AG08395 (cell line): ENCODE data around the gene RBM25.
"Not testable (repeated sequence)": the region's sequence is repeated elsewhere in the genome, so short reads cannot be mapped to it uniquely, and the experiment has no call there.

Source experiments
- DNase-seq: peaks from one replicate; pipeline ENCODE4 v3.0.0; 2012; ENCODE audit warnings: mixed read lengths, low spot score

RBM25 gene

GRCh38 chr14:73058224-73058921 is at the start of gene RBM25:
TSS of gene RBM25 (plus strand) at chr14:73058534. CDS start at chr14:73071642, 13,108 bp downstream.
- DNase-seq: peak; percentile 98

GRCh38 chr14:73011189-73011588 is 47.1 kb upstream of the RBM25 start:
- not testable (repeated sequence) for DNase-seq

GRCh38 chr14:73014105-73014504 is 44.2 kb upstream of the RBM25 start:
- no peak for DNase-seq

GRCh38 chr14:73015552-73015951 is 42.8 kb upstream of the RBM25 start:
- DNase-seq: not testable (repeated sequence)

- DNase-seq: not testable (repeated sequence)
Measured at GRCh38 chr14:73016011-73016410, 42.3 kb upstream of the RBM25 start.

GRCh38 chr14:73022051-73022450 is 36.3 kb upstream of the RBM25 start:
- DNase-seq: no peak

- peak; percentile 18 for DNase-seq
Measured at GRCh38 chr14:73025544-73025943, 32.8 kb upstream of the RBM25 start.

- DNase-seq: peak; percentile 65
Measured at GRCh38 chr14:73026243-73026844, 32.0 kb upstream of the RBM25 start.

GRCh38 chr14:73026845-73027542 is 31.3 kb upstream of the RBM25 start, which contains the start of gene ZFYVE1:
TSS of gene ZFYVE1 (minus strand) at chr14:73027106. CDS start at chr14:73024508, 2,598 bp downstream.
- DNase-seq: peak; percentile 98

- no peak for DNase-seq
Measured at GRCh38 chr14:73027546-73027945, 30.8 kb upstream of the RBM25 start.

- DNase-seq: no peak
Measured at GRCh38 chr14:73027984-73028383, 30.4 kb upstream of the RBM25 start.

- DNase-seq: not testable (repeated sequence)
Measured at GRCh38 chr14:73036706-73037450, 21.5 kb upstream of the RBM25 start.

GRCh38 chr14:73047808-73048207 is 10.5 kb upstream of the RBM25 start:
- DNase-seq: no peak

GRCh38 chr14:73049428-73049827 is 8.9 kb upstream of the RBM25 start:
- DNase-seq: no peak

- DNase-seq: no peak
Measured at GRCh38 chr14:73055251-73055650, 3.1 kb upstream of the RBM25 start.

GRCh38 chr14:73057944-73058223 is 450 bp upstream of the RBM25 start:
- DNase-seq: no peak

GRCh38 chr14:73058922-73059673 is 764 bp downstream of the RBM25 start:
- peak; percentile 50 for DNase-seq

GRCh38 chr14:73069585-73069984 is 11.3 kb downstream of the RBM25 start:
- DNase-seq: no peak

GRCh38 chr14:73091044-73091443 is 32.7 kb downstream of the RBM25 start:
- no peak for DNase-seq

- no peak for DNase-seq
Measured at GRCh38 chr14:73097421-73097820, 39.1 kb downstream of the RBM25 start.

GRCh38 chr14:73100334-73100733 is 42.0 kb downstream of the RBM25 start:
- no peak for DNase-seq
